Measurements from ENCODE around the gene PUDP. TPM values are rescaled to one million over a fixed set of nuclear protein-coding genes. Genes with fewer than 3 reads are reported as not detected.
"Not testable (repeated sequence)": the region's sequence is repeated elsewhere in the genome, so short reads cannot be mapped to it uniquely, and the experiment has no call there.

Gene PUDP
- polyA plus RNA-seq, 12 donors: 19.4 to 50.7 (median 37.5) TPM; not detected in 1

DNA sequence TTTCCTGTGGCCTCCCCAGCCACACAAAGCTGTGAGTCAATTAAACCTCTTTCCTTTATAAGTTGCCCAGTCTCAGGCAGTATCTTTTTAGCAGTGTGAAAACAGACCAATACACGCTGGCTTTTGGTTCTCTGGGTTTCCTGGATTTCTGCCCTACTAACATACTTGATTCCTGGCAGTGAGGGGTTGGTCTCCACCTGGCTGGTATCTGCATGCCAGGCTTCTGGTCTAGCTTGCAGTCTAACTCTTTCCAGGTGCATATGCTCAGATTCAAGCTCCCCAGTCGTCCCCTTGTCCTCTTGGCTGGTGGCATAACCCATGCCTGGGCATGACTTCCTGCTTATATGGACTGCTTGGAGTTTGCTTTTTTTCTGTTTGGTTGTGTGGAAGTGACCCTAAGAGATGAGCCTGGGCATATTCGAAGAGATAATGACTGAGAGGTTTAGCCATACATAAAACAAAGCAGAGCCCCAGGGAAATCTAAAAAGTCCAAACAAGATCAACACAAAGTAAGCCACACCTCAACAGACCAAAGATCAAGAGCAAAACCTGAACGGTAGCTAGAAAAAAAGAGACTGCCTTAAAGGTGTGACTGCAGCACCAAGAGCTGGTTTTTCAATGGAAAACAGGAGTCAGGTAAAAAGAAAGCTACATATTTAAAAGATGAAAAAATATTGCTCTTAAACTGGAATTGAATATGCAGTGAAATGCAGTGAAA is 102.6 kb downstream of the PUDP start:
- no peak for DNase-seq

DNA sequence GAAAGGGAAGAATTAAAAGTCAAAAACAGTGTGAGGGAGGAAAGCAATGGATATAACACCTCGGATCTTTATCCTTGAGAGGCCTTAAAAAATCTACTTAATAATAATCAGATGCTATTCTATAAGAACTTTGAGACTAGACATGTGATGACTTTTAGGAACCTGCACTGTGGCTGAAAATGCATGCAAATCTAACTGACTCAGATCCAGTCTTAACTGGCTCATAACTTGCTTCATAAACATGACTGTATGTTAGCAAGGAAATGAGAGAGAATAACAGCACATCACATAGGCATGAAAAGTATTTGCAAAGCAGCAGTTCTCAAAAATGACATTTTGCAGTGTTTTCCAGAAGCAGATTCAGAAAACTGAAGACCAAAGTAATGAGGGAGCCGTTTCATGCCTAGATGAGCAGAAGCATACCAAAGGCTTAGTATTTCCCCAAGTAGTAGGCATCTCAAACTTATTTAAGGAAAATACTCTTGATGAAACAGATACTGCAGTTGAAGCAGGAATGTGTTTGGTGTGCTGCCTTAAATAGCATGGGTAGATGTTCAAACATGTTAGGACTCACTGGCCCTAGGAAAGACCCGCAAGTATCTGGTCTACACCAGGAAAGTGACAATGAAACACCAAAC is 104.0 kb downstream of the PUDP start:
- DNase-seq: not testable (repeated sequence)

DNA sequence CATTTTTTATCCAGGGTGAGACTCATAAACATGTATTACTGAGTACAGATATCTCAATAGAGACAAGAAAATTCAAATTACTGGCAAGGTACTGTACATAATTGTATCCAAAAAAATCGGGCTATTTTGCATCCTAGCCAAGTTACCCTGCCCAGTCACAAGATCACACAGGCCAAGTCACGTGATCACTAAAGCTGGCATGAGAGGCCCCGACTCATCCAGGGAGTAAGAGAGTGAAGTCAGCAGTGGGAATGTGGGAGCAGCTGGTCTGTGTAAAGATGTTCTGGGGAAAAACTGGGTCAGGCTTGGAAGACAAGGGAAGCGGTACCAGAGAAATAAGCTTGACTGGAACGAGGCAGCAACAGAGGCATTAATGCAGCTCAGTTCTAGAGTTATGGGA is 119.7 kb downstream of the PUDP start:
- DNase-seq: no peak

DNA sequence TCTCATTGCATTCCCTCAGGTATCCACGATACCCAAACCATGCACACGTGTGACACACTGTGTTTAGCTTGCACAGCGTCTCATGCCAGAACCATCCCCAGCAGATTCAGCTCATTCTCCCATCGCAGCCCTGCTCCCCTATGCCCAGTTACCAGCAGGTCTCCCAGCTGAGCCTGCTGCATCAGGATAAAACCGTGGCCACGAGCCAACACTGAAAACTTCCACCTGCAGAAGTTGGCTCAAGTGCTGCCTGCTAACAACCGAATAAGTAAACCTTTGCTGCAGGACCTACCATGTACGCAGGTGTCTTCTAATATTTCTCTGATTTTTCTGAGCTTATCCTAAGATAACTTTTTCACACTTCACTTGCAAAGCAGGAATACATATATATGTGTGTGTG is 120.9 kb downstream of the PUDP start:
- DNase-seq: no peak

DNA sequence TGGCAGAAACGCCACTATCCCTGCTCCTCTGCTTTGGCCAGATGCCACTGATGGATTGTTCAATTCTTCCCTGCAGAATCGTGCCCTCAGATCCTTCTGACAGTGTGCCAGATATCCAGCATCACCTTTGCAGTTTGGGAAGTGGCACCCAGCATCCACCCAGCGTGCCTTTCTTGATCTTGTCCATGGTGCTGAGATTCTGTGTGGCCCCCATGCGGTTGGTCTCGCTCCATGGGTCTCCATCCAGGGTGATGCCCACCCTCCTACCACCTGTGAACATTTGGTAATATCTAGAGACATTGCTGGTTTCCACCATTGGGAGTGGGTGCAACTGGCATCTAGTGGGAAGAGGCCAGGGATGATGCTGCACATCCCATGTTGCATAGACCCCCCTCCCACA is 121.6 kb downstream of the PUDP start:
- DNase-seq: not testable (repeated sequence)

DNA sequence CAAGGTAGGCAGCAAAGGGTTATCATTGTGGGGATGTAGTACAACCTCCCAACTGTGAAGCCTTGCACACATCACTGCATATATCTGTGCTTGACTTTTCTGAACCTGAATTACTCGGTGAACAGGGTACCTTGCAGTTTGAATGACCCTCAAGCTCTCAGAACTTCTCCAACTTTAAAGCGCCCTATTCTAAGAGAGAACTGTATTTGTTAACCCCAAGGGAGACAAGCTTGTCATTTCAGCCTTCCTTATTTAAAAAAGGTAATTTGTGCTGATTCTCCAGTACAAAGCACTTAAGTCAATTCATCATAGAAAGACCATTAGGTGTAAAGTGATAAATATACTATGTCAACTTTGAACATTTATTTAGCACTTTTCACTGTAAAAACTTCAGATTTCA is 122.5 kb downstream of the PUDP start:
- DNase-seq: no peak

DNA sequence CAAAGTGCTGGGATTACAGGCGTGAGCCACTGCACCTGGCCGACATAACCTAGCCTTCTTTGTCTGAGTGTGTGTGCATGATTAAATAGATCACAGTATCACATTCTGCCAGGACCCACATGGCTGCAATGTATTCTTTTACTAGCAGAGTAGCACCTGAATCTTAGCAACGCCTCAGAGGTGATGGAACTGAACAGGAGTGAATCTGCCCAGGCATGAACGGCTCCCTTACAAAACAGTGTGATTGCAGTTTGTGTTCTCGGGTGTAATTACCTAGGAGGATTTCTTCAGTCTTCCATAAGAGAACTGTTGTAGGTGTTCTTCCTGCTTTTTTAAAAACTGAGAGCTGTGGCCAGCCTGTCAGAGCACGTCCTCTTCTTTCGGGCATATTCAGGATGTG is 123.1 kb downstream of the PUDP start:
- no peak for DNase-seq

DNA sequence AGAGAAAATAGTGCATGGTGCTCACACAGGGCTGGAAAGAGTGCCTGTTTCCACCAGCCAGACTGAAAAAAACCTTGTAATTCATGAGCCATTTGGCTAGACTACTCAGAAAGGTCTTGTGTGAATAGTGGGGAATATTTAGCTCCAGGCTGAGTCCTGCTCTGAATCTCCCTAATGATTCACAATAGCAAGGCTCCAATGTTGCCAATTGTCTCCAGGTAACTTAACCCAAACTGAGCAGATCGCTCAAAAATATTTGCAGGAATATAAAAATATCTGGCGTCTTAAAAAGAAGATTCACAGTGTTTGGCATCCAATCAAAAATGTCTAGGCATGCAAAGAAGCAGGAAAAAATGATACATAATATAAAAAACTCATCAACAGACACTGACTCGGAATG is 125.0 kb downstream of the PUDP start:
- DNase-seq: peak; percentile 18

DNA sequence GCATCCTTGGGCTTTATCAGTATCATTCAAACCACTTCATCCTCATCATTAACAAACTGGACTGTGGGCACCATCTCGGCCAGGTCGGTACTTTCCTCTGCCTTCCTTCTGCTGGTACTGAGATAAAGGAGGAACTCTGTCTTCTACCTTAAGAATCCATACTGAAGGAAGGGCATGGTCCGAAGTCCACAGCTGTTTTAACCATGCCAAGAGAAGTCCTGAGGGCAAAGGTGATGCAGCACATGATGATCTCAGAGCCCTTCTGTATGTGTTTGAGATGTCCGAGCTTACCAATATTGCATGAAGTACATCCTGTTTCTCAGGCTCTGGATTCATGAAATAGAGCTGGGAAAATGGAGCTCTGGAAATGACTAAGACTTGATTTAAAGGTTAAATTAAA is 126.0 kb downstream of the PUDP start:
- no peak for DNase-seq

DNA sequence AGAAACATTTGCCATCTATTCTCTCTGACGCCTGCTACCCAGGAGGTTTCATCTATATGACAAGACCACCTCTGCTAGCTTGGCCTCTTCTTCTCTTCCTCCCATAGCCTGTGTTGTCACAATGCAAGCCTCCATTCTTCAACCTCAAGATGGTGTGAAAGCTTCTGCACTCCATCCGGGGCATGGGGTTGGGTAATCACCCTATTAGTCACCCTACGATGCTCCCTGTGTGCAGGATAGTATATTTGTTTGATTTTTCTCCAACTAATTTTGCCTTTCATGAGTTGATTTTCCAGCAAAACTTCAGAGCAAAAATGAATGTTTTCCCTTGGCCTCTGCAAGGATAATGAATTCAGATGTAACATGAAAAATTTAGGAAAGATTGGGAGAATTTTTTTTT is 128.4 kb downstream of the PUDP start:
- DNase-seq: no peak

DNA sequence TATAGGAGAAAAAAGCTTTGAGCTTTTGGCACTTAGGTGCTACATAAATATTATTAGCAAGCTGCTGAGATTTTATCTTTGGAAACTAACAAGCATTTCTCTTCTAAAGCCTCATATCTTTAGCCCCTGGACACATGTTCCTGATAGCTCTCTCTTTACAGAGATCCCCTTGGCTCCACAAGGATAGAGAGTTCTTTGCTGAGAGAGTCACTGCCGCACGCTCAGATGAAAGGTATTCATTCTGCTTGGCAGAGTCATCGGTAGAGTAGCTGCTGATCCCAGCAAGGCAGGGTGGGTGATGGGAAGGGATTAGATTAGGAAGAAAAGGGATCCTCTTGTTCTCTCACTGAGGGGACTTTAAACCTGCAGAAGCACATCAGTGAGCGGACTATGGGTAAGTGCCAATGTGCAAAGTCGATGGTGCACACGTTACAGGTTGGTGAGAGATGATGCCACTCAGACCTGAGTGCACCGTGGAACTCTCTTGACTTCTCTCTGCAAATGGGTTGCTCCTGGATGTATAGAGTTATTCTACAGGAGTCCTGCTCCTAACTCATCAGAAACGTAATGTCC is 135.6 kb downstream of the PUDP start:
- not testable (repeated sequence) for DNase-seq

DNA sequence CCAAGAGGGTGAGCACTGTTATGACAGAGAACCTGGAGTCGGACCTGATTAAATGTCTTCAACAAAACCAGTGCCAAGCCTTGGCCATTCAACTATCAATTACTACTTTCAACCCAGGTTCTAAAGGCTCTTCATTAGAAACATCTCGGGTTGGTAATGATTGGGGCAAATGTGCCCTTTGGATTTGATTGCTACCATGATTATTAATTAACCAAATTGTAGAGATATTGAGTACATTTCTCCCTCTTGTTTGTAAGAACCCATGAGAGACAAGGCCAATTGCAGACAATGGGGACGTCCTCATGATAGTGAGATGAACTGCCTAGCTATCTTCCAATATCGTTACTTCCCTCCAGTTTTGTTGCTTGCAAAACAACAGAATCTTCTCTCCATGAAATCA is 137.1 kb downstream of the PUDP start:
- not testable (repeated sequence) for DNase-seq

DNA sequence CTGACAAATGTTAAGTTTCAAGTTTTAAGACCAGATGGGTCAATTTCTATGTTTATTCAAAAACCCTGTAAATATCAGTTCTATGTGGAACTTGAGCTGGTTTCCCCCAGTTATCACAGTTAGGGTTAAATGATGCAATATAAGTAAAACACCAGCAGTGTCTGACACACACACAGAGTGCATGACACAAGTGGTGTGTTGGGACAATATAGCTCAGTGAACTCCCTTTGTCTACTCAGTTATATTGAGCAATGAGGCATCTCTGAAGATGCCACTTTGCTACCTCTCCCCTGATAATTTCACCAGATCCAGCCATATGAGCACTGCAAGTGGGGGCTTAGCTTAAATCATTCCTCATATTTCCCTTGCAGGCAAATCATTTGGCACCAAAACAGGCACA is 140.6 kb downstream of the PUDP start:
- DNase-seq: not testable (repeated sequence)

Other genes with a start within 250 kb of the PUDP start
- 10 to 100 TPM in 10 of 12 donors, 1 to 10 TPM in 1, not detected in 1; 6.7 to 21.1 (median 14.5) TPM for gene STS, start 441 bp downstream of the PUDP start, polyA plus RNA-seq (ENCODE audit: insufficient read length in 12 of 12)